ENCODE measurements around the gene NSRP1. TPM values are rescaled to one million over a fixed set of nuclear protein-coding genes. Genes with fewer than 3 reads are reported as not detected.

The NSRP1 gene
- polyA plus RNA-seq, 1 donor from 2014 or later, result 8.6 TPM

DNA sequence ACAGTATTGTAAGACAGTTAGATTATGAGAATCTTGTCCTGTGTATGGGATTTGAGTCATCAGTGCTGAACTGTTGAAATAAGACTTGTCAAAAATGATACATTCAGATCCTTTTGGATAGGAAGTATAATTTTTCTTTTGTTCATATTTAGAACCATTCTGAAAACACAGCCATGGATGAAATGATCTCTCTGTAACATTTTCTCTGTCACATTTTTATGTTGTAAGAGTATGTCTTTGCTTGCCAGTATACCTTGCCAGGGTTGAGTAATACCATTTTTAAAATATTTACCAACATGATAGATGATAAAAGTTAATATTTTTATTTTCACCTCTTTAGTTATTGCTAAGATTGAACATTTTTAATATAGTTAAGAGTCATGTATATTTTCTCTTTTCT, 45.0 kb downstream of the NSRP1 start:
- no peak overlapping the region for H3K27ac ChIP-seq (ENCODE audit: low read length)
- H3K9ac ChIP-seq (ENCODE audit: low read length), result no peak overlapping the region
- no peaks in the 10 kb centered on the region for H3K36me3 ChIP-seq (ENCODE audit: insufficient read depth, low read length)
- H3K9me2 ChIP-seq (ENCODE audit: insufficient read depth, low read length), result no peaks in the 10 kb centered on the region
- no peaks in the 10 kb centered on the region for H4K20me1 ChIP-seq (ENCODE audit: insufficient read depth)
- no peak overlapping the region for H2AFZ ChIP-seq (ENCODE audit: low read depth, low read length)
- no peak overlapping the region for H3K4me3 ChIP-seq (ENCODE audit: low read length)
- H3K4me2 ChIP-seq (ENCODE audit: low read length), result no peak overlapping the region
- TF ChIP-seq EZH2 (IDR thresholded peaks at IDR 0.05; ENCODE audit: borderline replicate concordance, insufficient read depth, low read length, poor library complexity, severe bottlenecking) (no peak), SMC3 (conservative IDR thresholded peaks at IDR 0.05; ENCODE audit: poor library complexity) (no peak), POLR2AphosphoS5 (IDR thresholded peaks at IDR 0.05) (no peak), MXI1 (conservative IDR thresholded peaks at IDR 0.05; ENCODE audit: poor library complexity, severe bottlenecking) (no peak)
- TF ChIP-seq, protein P1, sequence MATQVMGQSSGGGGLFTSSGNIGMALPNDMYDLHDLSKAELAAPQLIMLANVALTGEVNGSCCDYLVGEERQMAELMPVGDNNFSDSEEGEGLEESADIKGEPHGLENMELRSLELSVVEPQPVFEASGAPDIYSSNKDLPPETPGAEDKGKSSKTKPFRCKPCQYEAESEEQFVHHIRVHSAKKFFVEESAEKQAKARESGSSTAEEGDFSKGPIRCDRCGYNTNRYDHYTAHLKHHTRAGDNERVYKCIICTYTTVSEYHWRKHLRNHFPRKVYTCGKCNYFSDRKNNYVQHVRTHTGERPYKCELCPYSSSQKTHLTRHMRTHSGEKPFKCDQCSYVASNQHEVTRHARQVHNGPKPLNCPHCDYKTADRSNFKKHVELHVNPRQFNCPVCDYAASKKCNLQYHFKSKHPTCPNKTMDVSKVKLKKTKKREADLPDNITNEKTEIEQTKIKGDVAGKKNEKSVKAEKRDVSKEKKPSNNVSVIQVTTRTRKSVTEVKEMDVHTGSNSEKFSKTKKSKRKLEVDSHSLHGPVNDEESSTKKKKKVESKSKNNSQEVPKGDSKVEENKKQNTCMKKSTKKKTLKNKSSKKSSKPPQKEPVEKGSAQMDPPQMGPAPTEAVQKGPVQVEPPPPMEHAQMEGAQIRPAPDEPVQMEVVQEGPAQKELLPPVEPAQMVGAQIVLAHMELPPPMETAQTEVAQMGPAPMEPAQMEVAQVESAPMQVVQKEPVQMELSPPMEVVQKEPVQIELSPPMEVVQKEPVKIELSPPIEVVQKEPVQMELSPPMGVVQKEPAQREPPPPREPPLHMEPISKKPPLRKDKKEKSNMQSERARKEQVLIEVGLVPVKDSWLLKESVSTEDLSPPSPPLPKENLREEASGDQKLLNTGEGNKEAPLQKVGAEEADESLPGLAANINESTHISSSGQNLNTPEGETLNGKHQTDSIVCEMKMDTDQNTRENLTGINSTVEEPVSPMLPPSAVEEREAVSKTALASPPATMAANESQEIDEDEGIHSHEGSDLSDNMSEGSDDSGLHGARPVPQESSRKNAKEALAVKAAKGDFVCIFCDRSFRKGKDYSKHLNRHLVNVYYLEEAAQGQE (IDR thresholded peaks at IDR 0.05; ENCODE audit: borderline replicate concordance), result no peak
- no peaks in the 10 kb centered on the region for H3K9me3 ChIP-seq (ENCODE audit: low read length)
- no peaks in the 10 kb centered on the region for H3F3A ChIP-seq (ENCODE audit: insufficient read depth, low read length, poor library complexity, severe bottlenecking)
- H3K79me2 ChIP-seq (replicated peaks; ENCODE audit: insufficient read depth, low read length), result peaks cover 17% of the 10 kb centered on the region
- no peaks in the 10 kb centered on the region for H3K27me3 ChIP-seq (ENCODE audit: insufficient read depth, low read depth, low read length)

DNA sequence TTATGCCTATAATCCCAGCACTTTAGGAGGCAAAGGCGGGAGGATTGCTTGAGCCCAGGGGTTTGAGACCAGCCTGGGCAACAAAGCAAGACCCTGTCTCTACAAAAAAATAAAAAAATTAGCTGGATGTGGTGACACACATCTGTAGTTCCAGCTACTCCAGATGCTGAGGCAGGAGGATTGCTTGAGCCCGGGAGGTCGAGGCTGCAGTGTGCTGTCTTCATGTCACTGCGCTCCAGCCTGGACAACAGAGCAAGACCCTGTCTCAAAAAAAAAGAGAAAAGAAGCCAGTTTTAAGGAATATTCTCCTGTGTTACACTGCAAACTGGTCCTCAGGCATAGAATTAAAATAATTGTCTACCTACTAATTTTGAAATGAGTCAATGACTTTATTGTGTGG, 47.9 kb downstream of the NSRP1 start:
- Histone ChIP-seq H2AFZ (ENCODE audit: low read depth, low read length) (no peak overlapping the region), H3K9me3 (ENCODE audit: low read length) (no peaks in the 10 kb centered on the region), H3K27ac (ENCODE audit: low read length) (no peak overlapping the region), H3F3A (ENCODE audit: insufficient read depth, low read length, poor library complexity, severe bottlenecking) (no peaks in the 10 kb centered on the region), H3K9ac (ENCODE audit: low read length) (no peak overlapping the region), H3K4me3 (ENCODE audit: low read length) (no peak overlapping the region), H3K27me3 (ENCODE audit: insufficient read depth, low read depth, low read length) (no peaks in the 10 kb centered on the region), H3K4me2 (ENCODE audit: low read length) (no peak overlapping the region), H3K36me3 (ENCODE audit: insufficient read depth, low read length) (no peaks in the 10 kb centered on the region), H3K9me2 (ENCODE audit: insufficient read depth, low read length) (no peaks in the 10 kb centered on the region), H3K79me2 (replicated peaks; ENCODE audit: insufficient read depth, low read length) (peaks cover 9% of the 10 kb centered on the region), H4K20me1 (ENCODE audit: insufficient read depth) (no peaks in the 10 kb centered on the region)
- TF ChIP-seq EZH2 (IDR thresholded peaks at IDR 0.05; ENCODE audit: borderline replicate concordance, insufficient read depth, low read length, poor library complexity, severe bottlenecking) (no peak), SMC3 (conservative IDR thresholded peaks at IDR 0.05; ENCODE audit: poor library complexity) (no peak), EP300 (conservative IDR thresholded peaks at IDR 0.05; ENCODE audit: poor library complexity, severe bottlenecking) (no peak), TAF1 (IDR thresholded peaks at IDR 0.05; ENCODE audit: low read depth) (no peak), MXI1 (conservative IDR thresholded peaks at IDR 0.05; ENCODE audit: poor library complexity, severe bottlenecking) (no peak), POLR2AphosphoS5 (IDR thresholded peaks at IDR 0.05) (no peak), RAD21 (conservative IDR thresholded peaks at IDR 0.05) (no peak)
- TF ChIP-seq, protein P2, sequence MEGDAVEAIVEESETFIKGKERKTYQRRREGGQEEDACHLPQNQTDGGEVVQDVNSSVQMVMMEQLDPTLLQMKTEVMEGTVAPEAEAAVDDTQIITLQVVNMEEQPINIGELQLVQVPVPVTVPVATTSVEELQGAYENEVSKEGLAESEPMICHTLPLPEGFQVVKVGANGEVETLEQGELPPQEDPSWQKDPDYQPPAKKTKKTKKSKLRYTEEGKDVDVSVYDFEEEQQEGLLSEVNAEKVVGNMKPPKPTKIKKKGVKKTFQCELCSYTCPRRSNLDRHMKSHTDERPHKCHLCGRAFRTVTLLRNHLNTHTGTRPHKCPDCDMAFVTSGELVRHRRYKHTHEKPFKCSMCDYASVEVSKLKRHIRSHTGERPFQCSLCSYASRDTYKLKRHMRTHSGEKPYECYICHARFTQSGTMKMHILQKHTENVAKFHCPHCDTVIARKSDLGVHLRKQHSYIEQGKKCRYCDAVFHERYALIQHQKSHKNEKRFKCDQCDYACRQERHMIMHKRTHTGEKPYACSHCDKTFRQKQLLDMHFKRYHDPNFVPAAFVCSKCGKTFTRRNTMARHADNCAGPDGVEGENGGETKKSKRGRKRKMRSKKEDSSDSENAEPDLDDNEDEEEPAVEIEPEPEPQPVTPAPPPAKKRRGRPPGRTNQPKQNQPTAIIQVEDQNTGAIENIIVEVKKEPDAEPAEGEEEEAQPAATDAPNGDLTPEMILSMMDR (IDR thresholded peaks at IDR 0.05; ENCODE audit: poor library complexity, severe bottlenecking), result no peak
- TF ChIP-seq, protein P1 (IDR thresholded peaks at IDR 0.05; ENCODE audit: borderline replicate concordance), result no peak

All from neural cell (in vitro differentiated cells).